OCI-LY7 (cell line): ENCODE measurements around the gene TNIK. TPM values are rescaled to one million over a fixed set of nuclear protein-coding genes. Genes with fewer than 3 reads are reported as not detected.

Experiments
- BruUV-seq: library from RNA; stranded (reverse); fragments of 400-500 nt; replicated peaks from 2 replicates; lab custom pipeline; 2021; lab: Mats Ljungman, UMichigan
- CTCF ChIA-PET: fragments of 300-600 bp; sonication (Branson Sonifier 250); formaldehyde crosslinking; loops from one replicate; lab custom pipeline; 2022; ENCODE audit warnings: antibody characterized with exemption; ENCODE audit not compliant: unreplicated experiment; lab: Charles Lee
- POLR2A ChIA-PET: fragments of 300-600 bp; sonication (Branson Sonifier 250); formaldehyde crosslinking; loops from one replicate; lab custom pipeline; 2022; ENCODE audit warnings: antibody characterized with exemption; lab: Charles Lee
- DNase-seq: peaks from one replicate; pipeline ENCODE4 v3.0.0-alpha.2; 2015; ENCODE audit warnings: low spot score
- H2AFZ ChIP-seq: fragments of 200-600 bp; sonication (generic), shearing (Covaris generic); 2 replicates; pipeline ENCODE4 v1.6.1; 2014; ENCODE audit warnings: mild to moderate bottlenecking, antibody characterized with exemption, low read length, moderate library complexity
- H3K27ac ChIP-seq: fragments of 200-600 bp; sonication (generic); 2 replicates; pipeline ENCODE4 v1.5.1; 2014; ENCODE audit warnings: mixed run types, low read depth, mild to moderate bottlenecking, moderate library complexity, low read length, inconsistent platforms; ENCODE audit not compliant: poor library complexity, severe bottlenecking
- H3K36me3 ChIP-seq: fragments of 200-600 bp; sonication (generic); 2 replicates; pipeline ENCODE4 v1.6.1; 2014; ENCODE audit warnings: mild to moderate bottlenecking, antibody characterized with exemption, low read length, moderate library complexity, mixed read lengths; ENCODE audit not compliant: insufficient read depth
- H3K4me1 ChIP-seq: fragments of 200-600 bp; sonication (generic); 2 replicates; pipeline ENCODE4 v1.5.1; 2014; ENCODE audit warnings: mild to moderate bottlenecking, low read length; ENCODE audit not compliant: insufficient read depth, poor library complexity, severe bottlenecking
- H3K4me2 ChIP-seq: fragments of 200-600 bp; sonication (generic); 2 replicates; pipeline ENCODE4 v1.6.1; 2014; ENCODE audit warnings: mild to moderate bottlenecking, low read length
- H3K4me3 ChIP-seq: fragments of 200-600 bp; sonication (generic); 2 replicates; pipeline ENCODE4 v1.5.1; 2014; ENCODE audit warnings: mild to moderate bottlenecking, low read depth, low read length; ENCODE audit not compliant: poor library complexity, severe bottlenecking
- H3K79me2 ChIP-seq: fragments of 200-600 bp; sonication (generic); 2 replicates; pipeline ENCODE4 v1.6.1; 2016; ENCODE audit warnings: low read depth, mild to moderate bottlenecking, low read length, moderate library complexity, mixed read lengths; ENCODE audit not compliant: insufficient read depth
- H3K9me2 ChIP-seq: fragments of 200-600 bp; sonication (generic); 2 replicates; pipeline ENCODE4 v1.6.1; 2016; ENCODE audit warnings: mild to moderate bottlenecking, low read length, mixed read lengths; ENCODE audit not compliant: insufficient read depth
- H3K9me3 ChIP-seq: fragments of 200-600 bp; sonication (generic); 2 replicates; pipeline ENCODE4 v1.6.1; 2014; ENCODE audit warnings: mild to moderate bottlenecking, mixed run types, low read length, mixed read lengths
- H4K20me1 ChIP-seq: fragments of 200-600 bp; sonication (generic); 2 replicates; pipeline ENCODE4 v1.6.1; 2014; ENCODE audit warnings: mild to moderate bottlenecking, antibody characterized with exemption, low read length, moderate library complexity, mixed read lengths; ENCODE audit not compliant: insufficient read depth
- CTCF ChIP-seq: fragments of 200-600 bp; sonication (generic); conservative IDR thresholded peaks from 2 replicates; pipeline ENCODE4 v1.5.1; 2014; ENCODE audit warnings: mild to moderate bottlenecking, antibody characterized with exemption, low read length, moderate library complexity, mixed read lengths
- EZH2phosphoT487 ChIP-seq: fragments of 200-600 bp; sonication (generic); IDR thresholded peaks from 2 replicates; pipeline ENCODE4 v1.6.1; 2018; ENCODE audit warnings: low read depth, borderline replicate concordance, mild to moderate bottlenecking, mixed run types, antibody characterized with exemption, low read length, moderate library complexity, mixed read lengths
- intact Hi-C: fragments of 100-400 bp; cut with micrococcal nuclease; formaldehyde crosslinking; loops from one replicate; pipeline ENCODE4 v1.10.0; 2022; ENCODE audit not compliant: unreplicated experiment
- total RNA-seq, 2 experiments: library from RNA; depleted of rRNA in 1 of 2; stranded (reverse); fragments of >200 nt in 1 of 2; shearing (Covaris generic) in 1 of 2; gene quantifications; 2 replicates each; pipeline ENCODE4 v1.2.3, GENCODE V29; 2014 to 2022

TNIK gene
- total RNA-seq, 2 experiments from 2014 or later = not detected

GRCh38 chr3:171177056-171177455 is 283.1 kb downstream of the TNIK start:
- H3K4me3 ChIP-seq = no peak overlapping the region
- no peak for DNase-seq
- no peak for TF ChIP-seq CTCF
- no peak for TF ChIP-seq EZH2phosphoT487
- no peaks in the 10 kb centered on the region for H3K9me2 ChIP-seq
- H3K79me2 ChIP-seq = no peaks in the 10 kb centered on the region
- no peaks in the 10 kb centered on the region for H4K20me1 ChIP-seq
- no peak overlapping the region for H2AFZ ChIP-seq
- H3K9me3 ChIP-seq = no peaks in the 10 kb centered on the region
- intact Hi-C loops = no loop called here
- no peaks in the 10 kb centered on the region for H3K36me3 ChIP-seq
- no peak overlapping the region for H3K4me2 ChIP-seq
- H3K4me1 ChIP-seq = no peaks in the 10 kb centered on the region
- H3K27ac ChIP-seq = no peak overlapping the region
- no TSS peak for BruUV-seq
- CTCF ChIA-PET = no interaction called here
- POLR2A ChIA-PET = interaction anchor here (0.7 kb wide), 1 partner anchor 396 kb away, joined by 4 read pairs; no protein-coding TSS in a partner anchor

GRCh38 chr3:171176244-171176933 is 283.8 kb downstream of the TNIK start:
- Histone ChIP-seq H3K79me2 (no peaks in the 10 kb centered on the region), H4K20me1 (no peaks in the 10 kb centered on the region), H3K4me3 (no peak overlapping the region), H3K36me3 (no peaks in the 10 kb centered on the region), H3K4me2 (no peak overlapping the region), H3K9me3 (no peaks in the 10 kb centered on the region), H2AFZ (no peak overlapping the region), H3K27ac (no peak overlapping the region), H3K4me1 (no peaks in the 10 kb centered on the region), H3K9me2 (no peaks in the 10 kb centered on the region)
- TF ChIP-seq CTCF = no peak
- no peak for TF ChIP-seq EZH2phosphoT487
- intact Hi-C loops = no loop called here
- CTCF ChIA-PET = no interaction called here
- no peak for DNase-seq
- POLR2A ChIA-PET = interaction anchor here (0.9 kb wide), 1 partner anchor 30 kb away, joined by 3 read pairs; no protein-coding TSS in a partner anchor
- no TSS peak for BruUV-seq

GRCh38 chr3:171175741-171176234 is 284.4 kb downstream of the TNIK start:
- no TSS peak for BruUV-seq
- Histone ChIP-seq H2AFZ (no peak overlapping the region), H3K4me3 (no peak overlapping the region), H3K4me1 (no peaks in the 10 kb centered on the region), H3K9me2 (no peaks in the 10 kb centered on the region), H4K20me1 (no peaks in the 10 kb centered on the region), H3K4me2 (no peak overlapping the region), H3K79me2 (no peaks in the 10 kb centered on the region), H3K27ac (no peak overlapping the region), H3K36me3 (no peaks in the 10 kb centered on the region), H3K9me3 (no peaks in the 10 kb centered on the region)
- no peak for DNase-seq
- intact Hi-C loops = no loop called here
- TF ChIP-seq CTCF (no peak), EZH2phosphoT487 (no peak)
- ChIA-PET CTCF (no interaction called here), POLR2A (interaction anchor here (0.9 to 1.4 kb wide), 2 partner anchors 31 to 82 kb away, joined by 3 read pairs; no protein-coding TSS in a partner anchor)
